ENCODE data around the gene SEMA6B.
"Not testable (repeated sequence)": the region's sequence is repeated elsewhere in the genome, so short reads cannot be mapped to it uniquely, and the experiment has no call there.

Gene SEMA6B

GRCh38 chr19:4547303-4548237 lies 11.9 kb downstream of the SEMA6B start:
- no peak for TF ChIP-seq EZH2phosphoT487 (IDR thresholded peaks at IDR 0.05; ENCODE audit: borderline replicate concordance, low read length)
- TF ChIP-seq CTCF (IDR thresholded peaks at IDR 0.05; ENCODE audit: low read depth, low read length, poor library complexity, severe bottlenecking), result peak; percentile 56
- Histone ChIP-seq H3K27ac (ENCODE audit: low read depth, low read length) (no peak overlapping the region), H3K4me3 (ENCODE audit: low read length) (no peak overlapping the region), H3K9me2 (replicated peaks; ENCODE audit: control insufficient read depth, low read length) (no peaks in the 10 kb centered on the region), H3K9me3 (ENCODE audit: control insufficient read depth, insufficient read depth, low read length) (no peaks in the 10 kb centered on the region), H3K36me3 (ENCODE audit: control insufficient read depth, low read length) (no peaks in the 10 kb centered on the region), H3K79me2 (ENCODE audit: control insufficient read depth, low read length) (no peaks in the 10 kb centered on the region), H3K4me1 (ENCODE audit: control insufficient read depth, low read length) (no peaks in the 10 kb centered on the region), H4K20me1 (ENCODE audit: control insufficient read depth, insufficient read depth, low read depth, low read length) (no peaks in the 10 kb centered on the region), H3K27me3 (ENCODE audit: control insufficient read depth, low read length) (no peaks in the 10 kb centered on the region), H3K4me2 (ENCODE audit: low read length) (no peak overlapping the region), H3F3A (ENCODE audit: control insufficient read depth, insufficient read depth) (no peaks in the 10 kb centered on the region)

- Histone ChIP-seq H3K4me3 (ENCODE audit: low read length) (no peak overlapping the region), H3K9me3 (ENCODE audit: control insufficient read depth, insufficient read depth, low read length) (peaks cover 4% of the 10 kb centered on the region; the same call in 1 of the 2 replicates), H3K27me3 (ENCODE audit: control insufficient read depth, low read length) (no peaks in the 10 kb centered on the region), H3K4me2 (ENCODE audit: low read length) (no peak overlapping the region), H4K20me1 (ENCODE audit: control insufficient read depth, insufficient read depth, low read depth, low read length) (no peaks in the 10 kb centered on the region), H3K79me2 (ENCODE audit: control insufficient read depth, low read length) (no peaks in the 10 kb centered on the region), H3F3A (ENCODE audit: control insufficient read depth, insufficient read depth) (no peaks in the 10 kb centered on the region), H3K9me2 (replicated peaks; ENCODE audit: control insufficient read depth, low read length) (no peaks in the 10 kb centered on the region), H3K4me1 (ENCODE audit: control insufficient read depth, low read length) (peaks cover 11% of the 10 kb centered on the region), H3K36me3 (ENCODE audit: control insufficient read depth, low read length) (no peaks in the 10 kb centered on the region), H3K27ac (ENCODE audit: low read depth, low read length) (no peak overlapping the region)
- no peak for TF ChIP-seq EZH2phosphoT487 (IDR thresholded peaks at IDR 0.05; ENCODE audit: borderline replicate concordance, low read length)
- TF ChIP-seq CTCF (IDR thresholded peaks at IDR 0.05; ENCODE audit: low read depth, low read length, poor library complexity, severe bottlenecking), result no peak
These were observed 15.4 kb downstream of the SEMA6B start for GRCh38 chr19:4543842-4544647.

- H3F3A ChIP-seq (ENCODE audit: control insufficient read depth, insufficient read depth), result no peaks in the 10 kb centered on the region
- no peaks in the 10 kb centered on the region for H3K36me3 ChIP-seq (ENCODE audit: control insufficient read depth, low read length)
- H3K27me3 ChIP-seq (ENCODE audit: control insufficient read depth, low read length), result no peaks in the 10 kb centered on the region
- H3K4me3 ChIP-seq (ENCODE audit: low read length), result no peak overlapping the region
- no peaks in the 10 kb centered on the region for H3K79me2 ChIP-seq (ENCODE audit: control insufficient read depth, low read length)
- no peaks in the 10 kb centered on the region for H3K9me2 ChIP-seq (replicated peaks; ENCODE audit: control insufficient read depth, low read length)
- no peak overlapping the region for H3K27ac ChIP-seq (ENCODE audit: low read depth, low read length)
- TF ChIP-seq EZH2phosphoT487 (IDR thresholded peaks at IDR 0.05; ENCODE audit: borderline replicate concordance, low read length) (no peak), CTCF (IDR thresholded peaks at IDR 0.05; ENCODE audit: low read depth, low read length, poor library complexity, severe bottlenecking) (no peak)
- H4K20me1 ChIP-seq (ENCODE audit: control insufficient read depth, insufficient read depth, low read depth, low read length), result no peaks in the 10 kb centered on the region
- H3K9me3 ChIP-seq (ENCODE audit: control insufficient read depth, insufficient read depth, low read length), result peaks cover 4% of the 10 kb centered on the region; the same call in 1 of the 2 replicates
- H3K4me2 ChIP-seq (ENCODE audit: low read length), result no peak overlapping the region
- H3K4me1 ChIP-seq (ENCODE audit: control insufficient read depth, low read length), result peaks cover 11% of the 10 kb centered on the region
These were observed 16.3 kb downstream of the SEMA6B start for GRCh38 chr19:4542896-4543841.

- H3K27ac ChIP-seq (ENCODE audit: low read depth, low read length); H3K27me3 ChIP-seq (ENCODE audit: control insufficient read depth, low read length): not testable (repeated sequence)
- H3K4me1 ChIP-seq (ENCODE audit: control insufficient read depth, low read length), result peaks cover 11% of the 10 kb centered on the region
These were observed 17.7 kb downstream of the SEMA6B start for GRCh38 chr19:4541806-4542145.

More at GRCh38 chr19:4541806-4542145, 17.7 kb downstream of the SEMA6B start:
- H3K9me3 ChIP-seq (ENCODE audit: control insufficient read depth, insufficient read depth, low read length); H4K20me1 ChIP-seq (ENCODE audit: control insufficient read depth, insufficient read depth, low read depth, low read length); H3K4me2 ChIP-seq (ENCODE audit: low read length); H3K4me3 ChIP-seq (ENCODE audit: low read length); H3K79me2 ChIP-seq (ENCODE audit: control insufficient read depth, low read length); H3K9me2 ChIP-seq (replicated peaks; ENCODE audit: control insufficient read depth, low read length); H3K36me3 ChIP-seq (ENCODE audit: control insufficient read depth, low read length); H3F3A ChIP-seq (ENCODE audit: control insufficient read depth, insufficient read depth): not testable (repeated sequence)

Measured in DOHH2 (cell line).